HFF-Myc (cell line): ENCODE data around the gene HOXB7.

Experiments
- DNase-seq: peaks from one replicate; pipeline ENCODE4 v3.0.0-alpha.2; 2011; ENCODE audit warnings: low read depth; ENCODE audit errors: extremely low read depth
- H3K4me3 ChIP-seq: replicated peaks from 2 replicates; pipeline ENCODE4 v1.5.1; 2011; ENCODE audit warnings: low read depth, mild to moderate bottlenecking, control low read depth, low read length
- CTCF ChIP-seq: IDR thresholded peaks from 2 replicates; pipeline ENCODE4 v1.5.1; 2012; ENCODE audit warnings: mild to moderate bottlenecking, low read depth, low read length, control low read depth; ENCODE audit errors: missing control alignments

The HOXB7 gene

GRCh38 chr17:48563385-48563838 lies 47.4 kb downstream of the HOXB7 start:
- H3K4me3 ChIP-seq, result peak overlapping the region; percentile 41
- no peak for TF ChIP-seq CTCF
- no peak for DNase-seq

- TF ChIP-seq CTCF, result no peak
- no peak for DNase-seq
- no peak overlapping the region for H3K4me3 ChIP-seq
Observed at GRCh38 chr17:48562934-48563333, 47.9 kb downstream of the HOXB7 start.

- no peak overlapping the region for H3K4me3 ChIP-seq
- DNase-seq, result no peak
- peak; percentile 28 for TF ChIP-seq CTCF
Observed at GRCh38 chr17:48561884-48562810, 48.7 kb downstream of the HOXB7 start.

- H3K4me3 ChIP-seq, result no peak overlapping the region
- TF ChIP-seq CTCF, result no peak
- DNase-seq, result no peak
Observed at GRCh38 chr17:48559840-48560817, 50.7 kb downstream of the HOXB7 start.

GRCh38 chr17:48559122-48559839 lies 51.5 kb downstream of the HOXB7 start:
- H3K4me3 ChIP-seq, result no peak overlapping the region
- no peak for DNase-seq
- TF ChIP-seq CTCF, result no peak

GRCh38 chr17:48558831-48559121 lies 52.0 kb downstream of the HOXB7 start:
- TF ChIP-seq CTCF, result no peak
- no peak overlapping the region for H3K4me3 ChIP-seq
- DNase-seq, result no peak
